HG03439 (cell line): ENCODE results near the gene RABL2A.
"Not testable (repeated sequence)": the region's sequence is repeated elsewhere in the genome, so short reads cannot be mapped to it uniquely, and the experiment has no call there.

Experiments
- ATAC-seq: cut with Tn5 transposase; IDR thresholded peaks from one replicate; pipeline ENCODE4 v1.9.1; 2021; ENCODE audit warnings: mild to moderate bottlenecking, moderate library complexity; ENCODE audit not compliant: unreplicated experiment

The RABL2A gene

DNA sequence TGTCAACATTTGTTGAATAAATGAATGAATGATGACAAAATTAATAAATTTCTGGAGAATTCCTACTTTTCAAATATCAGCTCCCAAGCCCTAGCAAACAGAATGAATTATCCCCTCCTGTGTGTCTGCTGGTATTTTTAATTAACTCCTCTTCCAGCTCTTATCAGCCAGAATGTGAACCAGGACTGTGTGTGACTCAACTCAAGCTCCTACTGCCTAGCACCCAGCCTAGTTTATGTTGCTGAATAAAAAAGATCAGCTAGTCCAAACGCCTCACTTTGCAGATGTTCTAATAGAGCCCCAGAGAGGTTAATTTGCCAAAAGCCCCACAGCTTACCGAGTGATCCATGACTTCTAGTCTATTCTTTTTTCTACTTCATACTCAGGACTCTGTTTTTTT lies 50.3 kb downstream of the RABL2A start:
- ATAC-seq = no peak

DNA sequence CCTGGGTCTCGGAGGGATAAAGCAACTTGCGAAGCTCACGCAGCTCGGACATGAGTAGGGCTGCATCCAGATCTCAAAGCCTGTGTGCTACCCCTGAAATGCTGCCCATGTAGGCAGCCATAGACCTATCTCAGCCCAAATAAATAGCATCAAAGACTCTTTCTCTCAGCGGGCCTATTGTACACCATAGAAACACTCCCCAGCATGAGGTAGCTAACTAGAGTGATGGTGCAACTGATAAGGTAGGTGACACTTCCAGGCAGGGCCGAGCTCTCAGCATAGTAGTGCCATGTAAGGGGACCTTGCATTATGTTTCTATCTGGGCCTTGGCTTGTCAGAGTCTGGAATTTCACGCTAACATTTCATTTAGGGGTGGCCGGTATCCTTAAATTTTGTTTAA lies 52.4 kb downstream of the RABL2A start:
- ATAC-seq = no peak

DNA sequence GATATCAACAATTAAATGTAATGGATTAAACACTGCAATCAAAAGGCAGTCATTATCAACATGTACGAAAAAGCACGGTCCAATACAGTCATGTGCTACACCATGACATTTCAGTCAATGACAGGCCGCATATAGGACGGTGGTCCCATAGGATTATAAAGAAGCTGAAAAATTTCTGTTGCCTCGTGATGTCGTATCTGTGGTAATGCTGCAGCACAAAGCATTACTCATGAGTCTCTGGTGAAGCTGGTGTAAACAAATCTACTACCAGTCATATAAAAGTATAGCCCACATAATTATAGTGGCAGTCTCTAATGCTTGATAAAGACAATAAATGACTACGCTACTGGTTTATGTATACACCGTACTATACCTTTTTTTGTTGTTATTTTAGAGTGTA lies 58.4 kb downstream of the RABL2A start:
- no peak for ATAC-seq

DNA sequence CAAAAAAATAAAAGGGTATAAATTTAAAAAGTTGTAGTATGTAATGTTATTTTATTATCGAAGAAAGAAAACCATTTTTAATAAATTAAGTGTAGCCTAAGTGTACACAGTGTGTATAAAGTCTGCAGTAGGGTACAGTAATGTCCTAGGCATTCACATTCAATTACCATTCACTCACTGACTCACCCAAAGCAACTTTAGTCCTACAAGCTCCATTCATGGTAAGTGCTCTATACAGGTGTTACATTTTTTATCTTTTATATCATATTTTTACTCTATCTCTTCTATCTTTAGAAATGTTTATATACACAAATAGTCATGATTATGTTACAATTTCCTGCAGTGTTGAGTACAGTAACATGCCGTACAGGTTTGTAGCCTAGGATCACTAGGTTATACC lies 59.5 kb downstream of the RABL2A start:
- no peak for ATAC-seq

DNA sequence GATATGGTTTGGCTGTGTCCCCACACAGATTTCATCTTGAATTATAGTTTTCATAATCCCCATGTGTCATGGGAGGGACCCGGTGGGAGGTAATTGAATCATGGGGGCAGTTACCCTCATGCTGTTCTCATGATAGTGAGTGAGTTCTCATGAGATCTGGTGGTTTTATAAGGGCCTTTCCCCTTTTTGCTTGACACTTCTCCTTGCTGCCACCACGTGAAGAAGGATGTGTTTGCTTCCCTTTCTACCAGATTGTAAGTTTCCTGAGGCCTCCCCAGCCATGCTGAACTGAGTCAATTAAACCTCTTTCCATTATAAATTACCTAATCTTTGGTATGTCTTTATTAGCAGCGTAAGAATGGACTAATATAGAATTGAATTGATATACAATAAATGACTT lies 63.8 kb downstream of the RABL2A start:
- ATAC-seq = not testable (repeated sequence)
